ENCODE data around the gene ZP3. TPM values are rescaled to one million over a fixed set of nuclear protein-coding genes. Genes with fewer than 3 reads are reported as not detected.
"Not testable (repeated sequence)": the region's sequence is repeated elsewhere in the genome, so short reads cannot be mapped to it uniquely, and the experiment has no call there.

ZP3 gene
- total RNA-seq, 2 experiments from 2014 or later = 0.48 to 2.0 TPM

GRCh38 chr7:76476742-76477474, 52.2 kb downstream of the ZP3 start:
- H3K36me3 ChIP-seq (ENCODE audit: insufficient read depth, low read length); H3K9me3 ChIP-seq (ENCODE audit: low read length); intact Hi-C loops (cut with micrococcal nuclease; ENCODE audit: unreplicated experiment); H3K9me2 ChIP-seq (ENCODE audit: insufficient read depth, low read length); BruUV-seq (replicated peaks); H2AFZ ChIP-seq (ENCODE audit: low read length); H4K20me1 ChIP-seq (ENCODE audit: insufficient read depth, low read length); H3K4me2 ChIP-seq (ENCODE audit: low read length); CTCF ChIA-PET (ENCODE audit: unreplicated experiment); H3K79me2 ChIP-seq (ENCODE audit: insufficient read depth, low read depth, low read length); H3K4me1 ChIP-seq (ENCODE audit: insufficient read depth, low read length, poor library complexity, severe bottlenecking); H3K27ac ChIP-seq (ENCODE audit: low read depth, low read length, poor library complexity, severe bottlenecking); DNase-seq (ENCODE audit: low spot score); H3K4me3 ChIP-seq (ENCODE audit: low read depth, low read length, poor library complexity, severe bottlenecking): not testable (repeated sequence)
- POLR2A ChIA-PET = interaction anchor here (0.6 kb wide), 1 partner anchor 756 kb away, joined by 3 read pairs; no protein-coding TSS in a partner anchor

GRCh38 chr7:76479628-76480027, 54.9 kb downstream of the ZP3 start:
- BruUV-seq (replicated peaks); H3K4me2 ChIP-seq (ENCODE audit: low read length); H3K27ac ChIP-seq (ENCODE audit: low read depth, low read length, poor library complexity, severe bottlenecking); H3K9me3 ChIP-seq (ENCODE audit: low read length); H3K79me2 ChIP-seq (ENCODE audit: insufficient read depth, low read depth, low read length); intact Hi-C loops (cut with micrococcal nuclease; ENCODE audit: unreplicated experiment); H2AFZ ChIP-seq (ENCODE audit: low read length); POLR2A ChIA-PET; DNase-seq (ENCODE audit: low spot score); H3K4me3 ChIP-seq (ENCODE audit: low read depth, low read length, poor library complexity, severe bottlenecking); CTCF ChIA-PET (ENCODE audit: unreplicated experiment); H3K36me3 ChIP-seq (ENCODE audit: insufficient read depth, low read length); H4K20me1 ChIP-seq (ENCODE audit: insufficient read depth, low read length); H3K9me2 ChIP-seq (ENCODE audit: insufficient read depth, low read length); H3K4me1 ChIP-seq (ENCODE audit: insufficient read depth, low read length, poor library complexity, severe bottlenecking): not testable (repeated sequence)

- CTCF ChIA-PET (ENCODE audit: unreplicated experiment); H3K4me2 ChIP-seq (ENCODE audit: low read length); H3K9me2 ChIP-seq (ENCODE audit: insufficient read depth, low read length); H3K4me1 ChIP-seq (ENCODE audit: insufficient read depth, low read length, poor library complexity, severe bottlenecking); H3K36me3 ChIP-seq (ENCODE audit: insufficient read depth, low read length); H3K27ac ChIP-seq (ENCODE audit: low read depth, low read length, poor library complexity, severe bottlenecking); H3K79me2 ChIP-seq (ENCODE audit: insufficient read depth, low read depth, low read length); H3K9me3 ChIP-seq (ENCODE audit: low read length); intact Hi-C loops (cut with micrococcal nuclease; ENCODE audit: unreplicated experiment); H2AFZ ChIP-seq (ENCODE audit: low read length); POLR2A ChIA-PET; H4K20me1 ChIP-seq (ENCODE audit: insufficient read depth, low read length); BruUV-seq (replicated peaks); DNase-seq (ENCODE audit: low spot score); H3K4me3 ChIP-seq (ENCODE audit: low read depth, low read length, poor library complexity, severe bottlenecking): not testable (repeated sequence)
Observed at GRCh38 chr7:76480403-76481253, 55.9 kb downstream of the ZP3 start.

GRCh38 chr7:76482660-76483059, 57.9 kb downstream of the ZP3 start:
- intact Hi-C loops (cut with micrococcal nuclease; ENCODE audit: unreplicated experiment); H3K9me2 ChIP-seq (ENCODE audit: insufficient read depth, low read length); H3K36me3 ChIP-seq (ENCODE audit: insufficient read depth, low read length); H3K9me3 ChIP-seq (ENCODE audit: low read length); H2AFZ ChIP-seq (ENCODE audit: low read length); H4K20me1 ChIP-seq (ENCODE audit: insufficient read depth, low read length); H3K4me3 ChIP-seq (ENCODE audit: low read depth, low read length, poor library complexity, severe bottlenecking); BruUV-seq (replicated peaks); H3K79me2 ChIP-seq (ENCODE audit: insufficient read depth, low read depth, low read length); H3K4me2 ChIP-seq (ENCODE audit: low read length); H3K4me1 ChIP-seq (ENCODE audit: insufficient read depth, low read length, poor library complexity, severe bottlenecking); H3K27ac ChIP-seq (ENCODE audit: low read depth, low read length, poor library complexity, severe bottlenecking); POLR2A ChIA-PET; DNase-seq (ENCODE audit: low spot score); CTCF ChIA-PET (ENCODE audit: unreplicated experiment): not testable (repeated sequence)

- not testable (repeated sequence) for BruUV-seq (replicated peaks)
Observed at GRCh38 chr7:76483081-76483480, 58.3 kb downstream of the ZP3 start.

GRCh38 chr7:76484456-76484855, 59.7 kb downstream of the ZP3 start:
- H3K4me2 ChIP-seq (ENCODE audit: low read length); intact Hi-C loops (cut with micrococcal nuclease; ENCODE audit: unreplicated experiment); H3K4me1 ChIP-seq (ENCODE audit: insufficient read depth, low read length, poor library complexity, severe bottlenecking); DNase-seq (ENCODE audit: low spot score); H4K20me1 ChIP-seq (ENCODE audit: insufficient read depth, low read length); H3K79me2 ChIP-seq (ENCODE audit: insufficient read depth, low read depth, low read length); POLR2A ChIA-PET; BruUV-seq (replicated peaks); H2AFZ ChIP-seq (ENCODE audit: low read length); H3K36me3 ChIP-seq (ENCODE audit: insufficient read depth, low read length); H3K4me3 ChIP-seq (ENCODE audit: low read depth, low read length, poor library complexity, severe bottlenecking); H3K27ac ChIP-seq (ENCODE audit: low read depth, low read length, poor library complexity, severe bottlenecking); H3K9me3 ChIP-seq (ENCODE audit: low read length); H3K9me2 ChIP-seq (ENCODE audit: insufficient read depth, low read length); CTCF ChIA-PET (ENCODE audit: unreplicated experiment): not testable (repeated sequence)

More at GRCh38 chr7:76483081-76483480, 58.3 kb downstream of the ZP3 start:
- H3K4me2 ChIP-seq (ENCODE audit: low read length); H3K4me1 ChIP-seq (ENCODE audit: insufficient read depth, low read length, poor library complexity, severe bottlenecking); DNase-seq (ENCODE audit: low spot score); H3K4me3 ChIP-seq (ENCODE audit: low read depth, low read length, poor library complexity, severe bottlenecking); H3K27ac ChIP-seq (ENCODE audit: low read depth, low read length, poor library complexity, severe bottlenecking); H2AFZ ChIP-seq (ENCODE audit: low read length); H4K20me1 ChIP-seq (ENCODE audit: insufficient read depth, low read length); H3K9me3 ChIP-seq (ENCODE audit: low read length); H3K36me3 ChIP-seq (ENCODE audit: insufficient read depth, low read length); POLR2A ChIA-PET; CTCF ChIA-PET (ENCODE audit: unreplicated experiment); intact Hi-C loops (cut with micrococcal nuclease; ENCODE audit: unreplicated experiment); H3K79me2 ChIP-seq (ENCODE audit: insufficient read depth, low read depth, low read length); H3K9me2 ChIP-seq (ENCODE audit: insufficient read depth, low read length): not testable (repeated sequence)

All from OCI-LY7 (cell line).